ENCODE data around the gene PINK1. TPM values are rescaled to one million over a fixed set of nuclear protein-coding genes. Genes with fewer than 3 reads are reported as not detected.

PINK1 gene
- total and polyA plus RNA-seq, 2 of the 13 experiments (the other 11 are each of a cell fraction or from before 2014, with no cell fraction given): 15.3 to 16.1 TPM

DNA sequence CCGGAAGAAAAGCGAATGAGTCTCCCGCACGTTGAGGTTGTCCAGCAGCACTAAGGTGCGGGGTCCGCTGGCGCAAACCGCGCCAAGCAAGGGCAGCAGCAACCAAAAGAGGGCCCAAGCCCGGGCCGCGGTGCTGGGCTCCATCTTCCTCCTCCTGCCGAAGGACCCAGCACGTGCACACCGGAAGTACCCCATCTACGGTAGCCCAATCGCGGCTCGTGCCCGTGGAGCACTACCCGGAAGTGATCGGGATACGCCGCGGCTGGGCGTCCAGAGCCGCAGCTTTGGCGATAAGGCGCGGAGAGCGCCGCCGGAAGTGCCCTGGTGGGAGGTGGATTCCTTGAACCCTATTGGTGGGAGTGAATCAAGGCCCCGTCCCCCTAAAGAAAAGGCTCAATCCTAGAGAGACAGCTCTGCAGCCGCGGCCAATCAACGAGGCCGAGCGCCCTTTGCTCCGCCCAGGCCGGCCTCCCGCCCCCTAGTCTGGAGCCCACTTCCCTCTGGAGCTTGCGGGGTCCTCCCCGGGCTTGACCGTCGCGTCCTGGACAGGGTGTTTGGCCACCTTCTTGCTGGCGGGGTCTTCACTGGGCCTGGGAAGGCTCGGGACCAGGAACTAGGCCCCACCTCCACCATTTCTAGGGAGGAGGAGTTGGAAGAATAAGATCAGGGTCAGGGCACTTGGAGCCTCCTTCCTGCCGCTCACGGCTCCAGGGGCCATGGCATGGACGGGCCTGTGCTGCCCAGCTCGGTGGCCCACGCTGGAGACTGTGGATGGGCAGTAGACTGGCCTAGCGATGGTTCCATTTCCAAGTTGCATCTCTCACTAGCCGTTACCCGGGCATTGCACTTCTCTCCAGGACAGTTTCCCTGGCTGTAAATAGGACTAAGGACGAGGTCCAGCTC is 28.2 kb downstream of the PINK1 start, which contains the start of gene DDOST (continued):
- TF ChIP-seq MYPOP (CRISPR knock-in tag; IDR thresholded peaks at IDR 0.05) (0 out of 2 replicates have a peak, but pooled peaks have one; percentile 50), ZNF331 (CRISPR knock-in tag; IDR thresholded peaks at IDR 0.05) (peak; percentile 71; the same call in 1 of the 2 replicates), ZNF496 (CRISPR knock-in tag; IDR thresholded peaks at IDR 0.05; ENCODE audit: insufficient replicate concordance) (no peak), ZNF773 (CRISPR knock-in tag; IDR thresholded peaks at IDR 0.05; ENCODE audit: borderline replicate concordance) (peak; percentile 72; the same call in 1 of the 2 replicates), HCFC1 (IDR thresholded peaks at IDR 0.05; ENCODE audit: low read depth, low read length) (peak; percentile 49; the same call in 1 of the 2 replicates), RAD51 (IDR thresholded peaks at IDR 0.05; ENCODE audit: borderline replicate concordance) (no peak), NKX3-1 (CRISPR knock-in tag; IDR thresholded peaks at IDR 0.05) (0 out of 2 replicates have a peak, but pooled peaks have one; percentile 23), ZNF572 (CRISPR knock-in tag; IDR thresholded peaks at IDR 0.05) (peak; percentile 83), KAT2B (IDR thresholded peaks at IDR 0.05; ENCODE audit: borderline replicate concordance, low read depth, low read length) (no peak), EED (CRISPR knock-in tag; IDR thresholded peaks at IDR 0.05) (peak; percentile 90), JUND (CRISPR knock-in tag; IDR thresholded peaks at IDR 0.05) (no peak), MXI1 (IDR thresholded peaks at IDR 0.05; ENCODE audit: borderline replicate concordance, low read depth, low read length) (peak; percentile 68; the same call in 1 of the 3 replicates), NR0B2 (CRISPR knock-in tag; IDR thresholded peaks at IDR 0.05) (no peak), AGO2 (optimal IDR thresholded peaks at IDR 0.05; ENCODE audit: low read depth, low read length) (peak; percentile 36), REL (CRISPR knock-in tag; conservative IDR thresholded peaks at IDR 0.05) (0 out of 2 replicates have a peak, but pooled peaks have one; percentile 4), ZNF713 (CRISPR knock-in tag; IDR thresholded peaks at IDR 0.05) (no peak), SALL2 (CRISPR knock-in tag; IDR thresholded peaks at IDR 0.05) (peak; percentile 40; the same call in 1 of the 2 replicates), ZNF234 (CRISPR knock-in tag; conservative IDR thresholded peaks at IDR 0.05) (no peak)
- TF ChIP-seq, protein P1, sequence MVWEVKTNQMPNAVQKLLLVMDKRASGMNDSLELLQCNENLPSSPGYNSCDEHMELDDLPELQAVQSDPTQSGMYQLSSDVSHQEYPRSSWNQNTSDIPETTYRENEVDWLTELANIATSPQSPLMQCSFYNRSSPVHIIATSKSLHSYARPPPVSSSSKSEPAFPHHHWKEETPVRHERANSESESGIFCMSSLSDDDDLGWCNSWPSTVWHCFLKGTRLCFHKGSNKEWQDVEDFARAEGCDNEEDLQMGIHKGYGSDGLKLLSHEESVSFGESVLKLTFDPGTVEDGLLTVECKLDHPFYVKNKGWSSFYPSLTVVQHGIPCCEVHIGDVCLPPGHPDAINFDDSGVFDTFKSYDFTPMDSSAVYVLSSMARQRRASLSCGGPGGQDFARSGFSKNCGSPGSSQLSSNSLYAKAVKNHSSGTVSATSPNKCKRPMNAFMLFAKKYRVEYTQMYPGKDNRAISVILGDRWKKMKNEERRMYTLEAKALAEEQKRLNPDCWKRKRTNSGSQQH (CRISPR knock-in tag; IDR thresholded peaks at IDR 0.05; ENCODE audit: low read depth): 0 out of 2 replicates have a peak, but pooled peaks have one; percentile 30
- TF ChIP-seq, protein P2, sequence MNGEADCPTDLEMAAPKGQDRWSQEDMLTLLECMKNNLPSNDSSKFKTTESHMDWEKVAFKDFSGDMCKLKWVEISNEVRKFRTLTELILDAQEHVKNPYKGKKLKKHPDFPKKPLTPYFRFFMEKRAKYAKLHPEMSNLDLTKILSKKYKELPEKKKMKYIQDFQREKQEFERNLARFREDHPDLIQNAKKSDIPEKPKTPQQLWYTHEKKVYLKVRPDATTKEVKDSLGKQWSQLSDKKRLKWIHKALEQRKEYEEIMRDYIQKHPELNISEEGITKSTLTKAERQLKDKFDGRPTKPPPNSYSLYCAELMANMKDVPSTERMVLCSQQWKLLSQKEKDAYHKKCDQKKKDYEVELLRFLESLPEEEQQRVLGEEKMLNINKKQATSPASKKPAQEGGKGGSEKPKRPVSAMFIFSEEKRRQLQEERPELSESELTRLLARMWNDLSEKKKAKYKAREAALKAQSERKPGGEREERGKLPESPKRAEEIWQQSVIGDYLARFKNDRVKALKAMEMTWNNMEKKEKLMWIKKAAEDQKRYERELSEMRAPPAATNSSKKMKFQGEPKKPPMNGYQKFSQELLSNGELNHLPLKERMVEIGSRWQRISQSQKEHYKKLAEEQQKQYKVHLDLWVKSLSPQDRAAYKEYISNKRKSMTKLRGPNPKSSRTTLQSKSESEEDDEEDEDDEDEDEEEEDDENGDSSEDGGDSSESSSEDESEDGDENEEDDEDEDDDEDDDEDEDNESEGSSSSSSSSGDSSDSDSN (CRISPR knock-in tag; IDR thresholded peaks at IDR 0.05): peak; percentile 69

All from HepG2 (cell line).